Measurements from ENCODE around the gene IL17RC.
"Not testable (repeated sequence)": the region's sequence is repeated elsewhere in the genome, so short reads cannot be mapped to it uniquely, and the experiment has no call there.

The IL17RC gene

DNA sequence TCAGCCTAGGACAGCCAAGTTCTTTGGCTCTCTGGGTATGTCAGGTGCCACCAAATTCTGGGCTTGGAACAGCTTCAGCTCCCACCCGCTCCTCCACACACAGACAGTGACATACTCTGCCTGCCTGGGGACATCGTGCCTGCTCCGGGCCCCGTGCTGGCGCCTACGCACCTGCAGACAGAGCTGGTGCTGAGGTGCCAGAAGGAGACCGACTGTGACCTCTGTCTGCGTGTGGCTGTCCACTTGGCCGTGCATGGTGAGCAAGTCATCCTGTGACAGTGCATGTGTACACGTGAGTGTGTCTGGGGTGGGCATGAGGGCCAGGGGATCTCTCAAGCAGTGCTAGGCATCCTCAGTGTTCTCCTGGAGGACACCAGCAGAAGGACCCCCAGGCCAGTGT lies 922 bp downstream of the IL17RC start:
- DNase-seq, result no peak

DNA sequence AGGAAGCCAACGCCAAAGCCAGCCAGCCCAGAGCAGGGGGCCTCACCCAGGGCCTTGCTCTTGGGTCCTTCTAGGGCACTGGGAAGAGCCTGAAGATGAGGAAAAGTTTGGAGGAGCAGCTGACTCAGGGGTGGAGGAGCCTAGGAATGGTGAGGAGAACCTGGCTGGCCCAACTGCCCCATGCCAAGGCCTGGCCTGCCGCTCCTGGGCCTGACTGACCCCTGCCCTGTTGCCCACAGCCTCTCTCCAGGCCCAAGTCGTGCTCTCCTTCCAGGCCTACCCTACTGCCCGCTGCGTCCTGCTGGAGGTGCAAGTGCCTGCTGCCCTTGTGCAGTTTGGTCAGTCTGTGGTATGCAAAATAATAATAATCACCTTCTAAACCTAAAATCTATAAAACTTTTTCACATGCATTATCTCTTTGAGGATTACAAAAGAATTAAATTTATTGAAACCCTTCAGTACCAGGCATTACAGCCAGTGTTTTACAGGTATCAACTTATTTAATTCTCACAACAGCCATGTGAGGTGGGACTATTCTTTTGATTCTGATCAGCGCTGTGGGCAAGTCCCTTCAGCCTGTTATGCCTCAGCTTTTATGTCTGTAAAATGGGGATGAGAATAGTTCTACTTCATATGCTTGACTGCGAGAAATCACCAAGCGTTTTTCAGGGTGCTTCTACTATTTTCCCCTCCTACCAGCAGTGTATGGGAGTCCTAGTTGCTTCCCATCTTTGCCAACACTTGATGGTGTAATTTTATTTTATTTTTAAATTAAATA lies 1.6 kb downstream of the IL17RC start:
- no peak for DNase-seq

DNA sequence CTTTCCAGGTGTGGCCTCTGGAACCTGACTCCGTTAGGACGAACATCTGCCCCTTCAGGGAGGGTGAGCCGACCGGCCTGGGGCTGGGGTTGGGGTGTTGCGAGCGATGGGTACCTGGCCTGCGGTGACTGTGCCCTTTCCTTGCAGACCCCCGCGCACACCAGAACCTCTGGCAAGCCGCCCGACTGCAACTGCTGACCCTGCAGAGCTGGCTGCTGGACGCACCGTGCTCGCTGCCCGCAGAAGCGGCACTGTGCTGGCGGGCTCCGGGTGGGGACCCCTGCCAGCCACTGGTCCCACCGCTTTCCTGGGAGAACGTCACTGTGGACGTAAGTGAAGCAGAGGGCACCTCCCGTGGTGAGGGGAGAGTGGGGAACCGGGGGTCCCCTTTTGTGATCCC lies 11.3 kb downstream of the IL17RC start:
- no peak for DNase-seq

DNA sequence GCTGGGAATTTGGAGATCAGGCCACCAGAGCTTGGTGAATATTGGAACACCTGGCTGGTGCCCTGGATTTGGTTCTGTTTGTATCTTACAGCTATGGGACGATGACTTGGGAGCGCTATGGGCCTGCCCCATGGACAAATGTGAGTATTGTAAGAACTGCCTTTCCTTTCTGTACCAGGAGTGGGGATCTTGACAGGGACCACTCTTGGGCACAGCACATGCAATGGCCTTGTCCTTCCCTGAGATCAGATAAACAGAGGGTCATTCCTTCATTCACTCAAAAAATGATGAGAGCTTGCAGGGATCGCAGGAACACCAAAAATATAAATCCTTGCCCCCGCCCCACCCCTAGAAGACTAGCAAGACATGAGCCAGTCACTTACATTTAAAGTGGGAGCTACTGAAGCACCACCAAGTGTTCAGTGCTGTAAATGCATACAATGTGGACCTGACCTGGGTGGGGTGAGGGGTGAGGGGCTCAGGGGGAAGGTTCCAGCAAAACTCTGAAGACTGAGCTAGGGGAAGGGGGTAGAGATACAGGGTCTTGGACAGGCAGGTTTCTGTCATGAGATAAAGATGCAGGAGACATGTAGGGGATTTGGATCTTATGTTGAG lies 14.0 kb downstream of the IL17RC start:
- DNase-seq, result peak in 1 of 2 experiments; percentile 13

DNA sequence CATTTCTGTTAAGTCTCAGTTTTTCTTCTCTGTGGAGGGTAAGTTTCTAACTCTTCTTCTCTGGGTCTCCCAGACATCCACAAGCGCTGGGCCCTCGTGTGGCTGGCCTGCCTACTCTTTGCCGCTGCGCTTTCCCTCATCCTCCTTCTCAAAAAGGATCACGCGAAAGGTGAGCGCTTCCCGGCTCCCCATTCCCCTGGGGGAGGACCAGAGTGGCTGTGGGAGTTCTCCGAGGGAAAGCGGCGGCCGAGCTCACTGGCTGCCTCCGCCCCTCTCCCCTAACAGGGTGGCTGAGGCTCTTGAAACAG lies 15.6 kb downstream of the IL17RC start:
- no peak for DNase-seq

DNA sequence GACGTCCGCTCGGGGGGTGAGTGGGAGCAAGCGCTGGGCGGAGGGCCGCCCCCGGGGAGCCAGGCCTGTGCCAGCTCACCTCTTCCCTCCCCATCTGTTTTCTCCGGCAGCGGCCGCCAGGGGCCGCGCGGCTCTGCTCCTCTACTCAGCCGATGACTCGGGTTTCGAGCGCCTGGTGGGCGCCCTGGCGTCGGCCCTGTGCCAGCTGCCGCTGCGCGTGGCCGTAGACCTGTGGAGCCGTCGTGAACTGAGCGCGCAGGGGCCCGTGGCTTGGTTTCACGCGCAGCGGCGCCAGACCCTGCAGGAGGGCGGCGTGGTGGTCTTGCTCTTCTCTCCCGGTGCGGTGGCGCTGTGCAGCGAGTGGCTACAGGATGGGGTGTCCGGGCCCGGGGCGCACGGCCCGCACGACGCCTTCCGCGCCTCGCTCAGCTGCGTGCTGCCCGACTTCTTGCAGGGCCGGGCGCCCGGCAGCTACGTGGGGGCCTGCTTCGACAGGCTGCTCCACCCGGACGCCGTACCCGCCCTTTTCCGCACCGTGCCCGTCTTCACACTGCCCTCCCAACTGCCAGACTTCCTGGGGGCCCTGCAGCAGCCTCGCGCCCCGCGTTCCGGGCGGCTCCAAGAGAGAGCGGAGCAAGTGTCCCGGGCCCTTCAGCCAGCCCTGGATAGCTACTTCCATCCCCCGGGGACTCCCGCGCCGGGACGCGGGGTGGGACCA lies 16.1 kb downstream of the IL17RC start:
- DNase-seq, result peak; percentile 34 to 81

DNA sequence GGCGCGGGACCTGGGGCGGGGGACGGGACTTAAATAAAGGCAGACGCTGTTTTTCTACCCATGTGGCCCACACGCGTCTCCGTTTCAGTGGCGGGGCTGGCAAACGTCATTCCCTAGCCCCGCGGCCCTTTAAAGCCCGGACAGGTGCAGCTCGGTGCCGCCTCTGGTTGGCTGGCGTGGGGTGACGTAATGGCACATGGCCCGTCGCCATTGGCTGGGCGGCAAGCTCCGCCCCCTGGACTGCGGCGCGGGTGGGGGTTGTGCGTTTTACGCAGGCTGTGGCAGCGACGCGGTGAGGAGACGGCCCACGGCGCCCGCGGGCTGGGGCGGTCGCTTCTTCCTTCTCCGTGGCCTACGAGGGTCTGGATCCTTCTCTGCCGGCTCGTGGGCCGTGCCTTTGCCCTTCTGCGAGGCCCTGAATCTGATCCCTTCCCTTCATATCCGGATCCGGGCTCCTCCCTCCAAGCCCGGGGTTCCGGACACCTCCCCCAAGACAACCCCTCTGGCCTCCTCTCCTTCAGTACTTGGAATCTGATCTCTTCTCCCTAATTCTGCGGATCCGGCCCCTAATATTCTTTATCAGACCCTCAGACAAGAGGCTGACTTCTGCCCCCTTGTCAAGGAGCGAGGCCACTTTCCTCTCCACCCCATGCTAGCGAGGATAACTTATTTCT lies 16.8 kb downstream of the IL17RC start, which contains the start of gene CRELD1:
CRELD1 (plus strand) TSS at position 274 of the 674 bp plus-strand sequence. CDS start 605 bp downstream, outside the sequence.
- DNase-seq, result peak; percentile 49 to 80

DNA sequence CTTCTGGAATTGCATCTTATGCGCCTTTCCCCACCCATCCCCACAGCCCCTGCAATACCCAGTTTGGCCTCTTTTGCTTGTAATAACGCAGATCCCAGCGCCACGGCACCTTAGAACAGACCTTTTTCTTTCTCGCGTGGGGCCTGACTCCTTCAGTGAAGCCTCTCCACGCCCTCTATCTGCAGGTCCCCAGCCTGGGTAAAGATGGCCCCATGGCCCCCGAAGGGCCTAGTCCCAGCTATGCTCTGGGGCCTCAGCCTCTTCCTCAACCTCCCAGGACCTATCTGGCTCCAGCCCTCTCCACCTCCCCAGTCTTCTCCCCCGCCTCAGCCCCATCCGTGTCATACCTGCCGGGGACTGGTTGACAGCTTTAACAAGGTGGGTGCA lies 17.3 kb downstream of the IL17RC start:
- DNase-seq, result no peak

DNA sequence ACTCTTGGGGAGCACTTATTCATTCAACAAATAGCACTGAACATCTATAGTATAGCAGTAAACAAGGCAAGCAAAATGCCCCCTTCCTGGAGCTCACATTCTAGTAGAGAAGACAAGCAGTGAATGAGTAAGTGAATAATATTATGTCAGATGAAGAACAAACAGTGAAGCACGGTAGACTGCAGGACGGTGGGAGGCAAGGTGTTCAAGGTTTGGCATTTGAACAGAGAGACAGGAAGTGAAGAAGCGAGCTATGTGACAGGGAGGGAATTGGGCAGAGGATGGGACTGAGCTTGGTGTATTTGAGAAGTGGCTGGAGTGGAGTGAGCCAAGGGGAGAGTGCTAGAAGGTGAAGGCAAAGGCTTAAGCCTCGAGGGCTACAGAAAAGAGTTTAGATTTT lies 18.1 kb downstream of the IL17RC start:
- DNase-seq, result no peak

DNA sequence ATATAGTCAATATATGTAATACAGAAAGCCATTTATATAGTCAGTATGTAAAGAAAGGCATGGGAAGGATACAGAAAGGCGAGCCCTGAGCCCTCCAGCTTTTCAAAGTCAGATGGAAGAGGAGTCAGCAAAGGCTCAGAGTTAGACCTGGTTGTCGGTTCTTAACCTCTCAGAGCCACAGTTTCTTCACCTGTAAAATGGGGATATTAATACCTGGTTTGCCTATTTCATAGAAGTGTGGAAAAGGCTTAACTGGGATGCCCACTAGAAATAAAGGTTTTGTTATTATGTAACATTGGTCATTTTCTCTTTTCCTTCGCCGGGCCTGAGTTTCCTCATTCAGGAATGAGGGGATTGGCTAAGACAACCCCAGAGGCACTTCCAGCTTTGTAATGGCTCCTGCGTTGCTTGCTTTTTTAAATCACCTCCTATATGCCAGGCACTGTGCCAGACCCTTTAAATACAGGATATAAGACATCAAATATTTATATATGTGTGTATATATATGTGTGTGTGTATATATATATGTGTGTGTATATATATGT lies 19.1 kb downstream of the IL17RC start:
- no peak for DNase-seq

DNA sequence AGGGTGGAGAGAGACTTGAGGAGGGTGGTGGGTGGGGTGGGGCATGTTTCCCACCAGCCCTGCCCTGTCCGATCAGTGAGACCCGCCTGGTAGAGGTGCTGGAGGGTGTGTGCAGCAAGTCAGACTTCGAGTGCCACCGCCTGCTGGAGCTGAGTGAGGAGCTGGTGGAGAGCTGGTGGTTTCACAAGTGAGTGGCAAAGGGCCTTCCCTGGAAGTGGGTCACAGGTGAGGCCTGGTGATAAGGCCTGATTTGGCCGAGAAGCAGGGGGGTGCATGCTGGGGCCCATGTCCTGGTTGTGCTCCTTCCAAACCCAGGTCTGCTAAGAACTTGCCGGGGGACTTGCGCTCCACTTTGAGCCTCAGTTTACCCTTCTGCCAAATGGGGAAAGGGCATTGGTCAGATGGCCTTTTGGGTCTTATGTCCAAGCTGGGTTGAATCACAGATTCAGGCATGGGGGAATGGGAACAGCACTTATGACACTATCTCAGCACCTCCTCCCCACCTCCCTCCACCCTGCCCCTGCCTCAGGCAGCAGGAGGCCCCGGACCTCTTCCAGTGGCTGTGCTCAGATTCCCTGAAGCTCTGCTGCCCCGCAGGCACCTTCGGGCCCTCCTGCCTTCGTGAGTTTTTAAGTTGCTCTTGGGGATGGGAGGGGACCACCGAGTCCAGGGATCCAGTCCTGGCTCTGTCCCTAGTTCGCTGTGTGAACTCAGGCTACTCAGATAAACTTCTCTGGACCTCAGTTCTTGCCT lies 20.8 kb downstream of the IL17RC start:
- DNase-seq, result no peak

DNA sequence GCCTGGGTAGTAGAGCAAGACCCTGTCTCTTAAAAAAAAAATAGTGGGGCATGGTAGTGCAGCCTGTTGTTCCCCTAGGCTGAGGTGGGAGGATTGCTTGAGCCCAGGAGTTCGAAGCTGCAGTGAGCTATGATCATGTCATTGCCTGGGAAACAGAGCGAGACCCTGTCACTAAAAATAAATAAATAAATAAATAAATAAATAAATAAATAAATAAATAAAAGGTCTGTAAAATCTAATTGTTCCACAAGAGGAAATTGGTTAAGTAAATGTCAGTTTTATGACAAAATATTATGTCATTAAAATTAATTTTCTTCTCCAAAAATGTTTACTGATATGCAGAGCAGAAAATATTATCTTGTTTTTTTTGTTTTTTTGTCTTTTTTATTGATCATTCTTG lies 22.1 kb downstream of the IL17RC start:
- no peak for DNase-seq

DNA sequence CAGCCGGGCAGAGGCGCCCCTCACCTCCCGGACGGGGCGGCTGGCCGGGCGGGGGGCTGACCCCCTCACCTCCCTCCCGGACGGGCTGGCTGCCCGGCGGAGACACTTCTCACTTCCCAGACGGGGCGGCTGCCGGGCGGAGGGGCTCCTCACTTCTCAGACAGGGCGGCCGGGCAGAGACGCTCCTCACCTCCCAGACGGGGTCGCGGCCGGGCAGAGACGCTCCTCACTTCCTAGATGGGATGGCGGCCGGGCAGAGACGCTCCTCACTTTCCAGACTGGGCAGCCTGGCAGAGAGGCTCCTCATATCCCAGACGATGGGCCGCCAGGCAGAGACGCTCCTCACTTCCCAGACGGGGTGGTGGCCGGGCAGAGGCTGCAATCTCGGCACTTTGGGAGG lies 23.0 kb downstream of the IL17RC start:
- DNase-seq, result not testable (repeated sequence)

DNA sequence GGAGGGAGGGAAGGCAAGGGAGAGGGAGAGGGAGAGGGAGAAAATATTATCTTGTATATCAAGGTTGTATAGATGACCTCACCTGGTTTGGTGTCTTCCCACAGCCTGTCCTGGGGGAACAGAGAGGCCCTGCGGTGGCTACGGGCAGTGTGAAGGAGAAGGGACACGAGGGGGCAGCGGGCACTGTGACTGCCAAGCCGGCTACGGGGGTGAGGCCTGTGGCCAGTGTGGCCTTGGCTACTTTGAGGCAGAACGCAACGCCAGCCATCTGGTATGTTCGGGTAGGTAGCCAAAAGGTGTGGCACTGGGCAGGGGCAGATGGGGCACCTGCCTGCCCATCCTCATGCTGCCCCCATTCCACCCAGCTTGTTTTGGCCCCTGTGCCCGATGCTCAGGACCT lies 23.8 kb downstream of the IL17RC start:
- DNase-seq, result no peak

DNA sequence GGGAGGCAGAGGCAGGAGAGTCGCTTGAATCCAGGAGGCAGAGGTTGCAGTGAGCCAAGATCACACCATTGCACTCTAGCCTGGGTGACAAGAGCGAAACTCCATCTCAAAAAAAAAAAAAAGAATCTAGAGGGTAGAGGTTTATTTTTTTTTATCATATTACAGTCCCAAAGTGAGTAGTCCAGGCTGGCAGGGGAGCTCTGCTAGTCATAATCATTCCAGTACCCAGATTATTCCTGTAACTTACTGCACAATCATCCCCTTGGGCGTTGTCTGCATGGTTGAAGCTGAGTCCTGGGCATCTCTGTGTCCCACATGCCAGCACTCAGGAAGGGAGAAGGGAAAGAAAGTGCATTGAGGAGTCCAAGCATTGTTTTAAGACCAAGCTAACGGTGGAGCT lies 25.3 kb downstream of the IL17RC start:
- no peak for DNase-seq

DNA sequence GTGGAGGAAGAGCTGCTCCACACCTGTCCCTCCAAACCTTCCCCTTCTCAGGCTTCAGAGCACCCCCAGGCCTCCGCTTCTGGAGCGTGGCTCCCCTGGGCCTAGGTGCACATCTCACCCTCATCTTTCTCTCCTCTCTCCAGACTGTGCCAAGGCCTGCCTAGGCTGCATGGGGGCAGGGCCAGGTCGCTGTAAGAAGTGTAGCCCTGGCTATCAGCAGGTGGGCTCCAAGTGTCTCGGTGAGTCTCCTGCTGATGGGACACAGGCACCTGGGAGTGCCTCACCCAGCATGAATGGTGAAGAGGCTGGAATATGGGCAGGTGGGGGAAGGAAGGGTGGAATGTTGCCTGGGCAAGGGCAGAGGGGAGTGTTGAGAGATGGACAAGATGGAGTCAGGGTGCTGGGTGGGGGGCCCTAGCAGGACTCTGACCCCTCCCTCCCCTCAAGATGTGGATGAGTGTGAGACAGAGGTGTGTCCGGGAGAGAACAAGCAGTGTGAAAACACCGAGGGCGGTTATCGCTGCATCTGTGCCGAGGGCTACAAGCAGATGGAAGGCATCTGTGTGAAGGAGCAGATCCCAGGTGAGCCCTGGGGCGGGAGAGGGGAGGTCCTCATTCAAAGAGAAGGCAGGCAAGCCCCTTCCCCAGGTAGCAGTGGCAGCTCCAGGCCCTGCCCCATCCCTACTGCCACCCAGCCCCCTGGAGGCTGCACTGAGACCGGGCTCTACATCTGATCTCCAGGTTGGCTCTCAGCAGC lies 26.2 kb downstream of the IL17RC start:
- no peak for DNase-seq

DNA sequence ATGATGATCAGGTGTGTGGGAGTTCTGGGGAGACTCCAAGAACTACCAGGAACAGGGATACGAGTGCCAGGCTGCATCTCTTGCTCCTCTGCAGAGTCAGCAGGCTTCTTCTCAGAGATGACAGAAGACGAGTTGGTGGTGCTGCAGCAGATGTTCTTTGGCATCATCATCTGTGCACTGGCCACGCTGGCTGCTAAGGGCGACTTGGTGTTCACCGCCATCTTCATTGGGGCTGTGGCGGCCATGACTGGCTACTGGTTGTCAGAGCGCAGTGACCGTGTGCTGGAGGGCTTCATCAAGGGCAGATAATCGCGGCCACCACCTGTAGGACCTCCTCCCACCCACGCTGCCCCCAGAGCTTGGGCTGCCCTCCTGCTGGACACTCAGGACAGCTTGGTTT lies 27.4 kb downstream of the IL17RC start:
- no peak for DNase-seq

DNA sequence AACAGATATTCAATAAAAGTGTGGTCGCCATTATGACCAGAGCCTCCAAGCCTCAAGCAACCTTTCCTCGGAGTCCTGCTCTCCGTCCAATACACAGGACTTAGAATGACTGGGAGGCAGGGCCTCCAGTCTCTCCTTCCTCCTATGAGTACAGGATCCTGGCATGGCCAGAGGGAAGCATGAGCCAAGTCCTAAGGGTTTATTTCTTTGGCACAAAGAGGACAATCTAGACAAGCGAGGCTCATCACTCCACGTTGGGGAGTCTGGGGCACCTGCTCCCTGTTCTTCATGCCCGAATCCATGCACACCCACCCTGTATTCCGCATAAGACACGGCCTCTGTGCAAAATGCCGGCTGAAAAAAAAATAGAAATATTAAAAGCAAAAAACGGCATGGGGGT lies 28.5 kb downstream of the IL17RC start:
- DNase-seq, result no peak

DNA sequence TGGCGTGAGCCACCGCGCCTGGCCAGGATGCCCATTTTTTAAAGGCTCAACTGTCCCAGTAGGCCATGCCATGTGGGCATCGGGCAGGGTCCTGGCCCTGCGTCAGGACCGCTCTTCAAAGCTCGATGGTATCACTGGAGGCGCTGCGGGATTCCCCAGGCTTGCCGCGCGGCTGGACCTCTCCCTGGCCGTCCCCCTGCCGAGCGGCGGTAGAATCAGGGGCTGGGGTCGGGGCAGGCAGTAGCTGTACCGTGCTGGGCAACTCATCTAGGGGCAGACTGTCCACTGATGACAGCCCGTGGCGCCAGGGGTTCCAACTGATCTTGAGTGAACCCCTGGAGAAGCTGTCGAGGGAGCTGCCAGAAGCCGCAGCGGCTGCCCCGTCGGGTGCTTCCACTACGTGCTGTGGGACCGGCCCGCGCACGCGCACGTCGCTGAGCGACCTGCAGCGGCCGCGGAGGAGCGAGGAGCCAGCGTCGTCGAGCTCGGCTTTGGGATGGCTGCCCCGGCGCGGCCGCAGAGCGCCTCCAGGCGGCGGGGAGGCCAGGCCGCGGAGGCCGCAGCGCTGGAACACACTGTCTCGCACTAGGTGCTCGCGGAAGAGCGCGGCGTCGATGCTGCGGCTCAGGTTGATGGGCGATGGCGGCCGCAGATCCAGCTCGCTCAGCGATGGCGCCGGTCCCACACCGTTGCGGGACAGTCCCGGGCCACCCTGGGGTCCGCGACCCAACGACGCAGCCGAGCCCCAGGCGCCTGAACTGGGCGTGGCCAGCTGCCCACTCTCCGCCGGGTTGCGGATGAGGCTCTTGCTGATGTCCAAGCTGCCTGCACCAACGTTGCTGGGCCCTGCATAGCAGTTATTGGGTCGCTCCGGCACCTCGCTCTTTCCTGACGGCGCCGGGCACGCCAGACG lies 29.5 kb downstream of the IL17RC start:
- peak; percentile 79 to 89 for DNase-seq
